HG03558 (cell line): Measurements from ENCODE around the gene FBXO5.
A peak's percentile ranks its signal among the peaks of the same experiment; 100 is the strongest.
"Not testable (repeated sequence)": the region's sequence is repeated elsewhere in the genome, so short reads cannot be mapped to it uniquely, and the experiment has no call there.

Experiments used
- ATAC-seq: cut with Tn5 transposase; IDR thresholded peaks from one replicate; pipeline ENCODE4 v1.9.1; 2021; ENCODE audit warnings: moderate number of reproducible peaks; ENCODE audit not compliant: unreplicated experiment; ENCODE audit errors: extremely low read depth

FBXO5 gene, protein sequence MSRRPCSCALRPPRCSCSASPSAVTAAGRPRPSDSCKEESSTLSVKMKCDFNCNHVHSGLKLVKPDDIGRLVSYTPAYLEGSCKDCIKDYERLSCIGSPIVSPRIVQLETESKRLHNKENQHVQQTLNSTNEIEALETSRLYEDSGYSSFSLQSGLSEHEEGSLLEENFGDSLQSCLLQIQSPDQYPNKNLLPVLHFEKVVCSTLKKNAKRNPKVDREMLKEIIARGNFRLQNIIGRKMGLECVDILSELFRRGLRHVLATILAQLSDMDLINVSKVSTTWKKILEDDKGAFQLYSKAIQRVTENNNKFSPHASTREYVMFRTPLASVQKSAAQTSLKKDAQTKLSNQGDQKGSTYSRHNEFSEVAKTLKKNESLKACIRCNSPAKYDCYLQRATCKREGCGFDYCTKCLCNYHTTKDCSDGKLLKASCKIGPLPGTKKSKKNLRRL

DNA sequence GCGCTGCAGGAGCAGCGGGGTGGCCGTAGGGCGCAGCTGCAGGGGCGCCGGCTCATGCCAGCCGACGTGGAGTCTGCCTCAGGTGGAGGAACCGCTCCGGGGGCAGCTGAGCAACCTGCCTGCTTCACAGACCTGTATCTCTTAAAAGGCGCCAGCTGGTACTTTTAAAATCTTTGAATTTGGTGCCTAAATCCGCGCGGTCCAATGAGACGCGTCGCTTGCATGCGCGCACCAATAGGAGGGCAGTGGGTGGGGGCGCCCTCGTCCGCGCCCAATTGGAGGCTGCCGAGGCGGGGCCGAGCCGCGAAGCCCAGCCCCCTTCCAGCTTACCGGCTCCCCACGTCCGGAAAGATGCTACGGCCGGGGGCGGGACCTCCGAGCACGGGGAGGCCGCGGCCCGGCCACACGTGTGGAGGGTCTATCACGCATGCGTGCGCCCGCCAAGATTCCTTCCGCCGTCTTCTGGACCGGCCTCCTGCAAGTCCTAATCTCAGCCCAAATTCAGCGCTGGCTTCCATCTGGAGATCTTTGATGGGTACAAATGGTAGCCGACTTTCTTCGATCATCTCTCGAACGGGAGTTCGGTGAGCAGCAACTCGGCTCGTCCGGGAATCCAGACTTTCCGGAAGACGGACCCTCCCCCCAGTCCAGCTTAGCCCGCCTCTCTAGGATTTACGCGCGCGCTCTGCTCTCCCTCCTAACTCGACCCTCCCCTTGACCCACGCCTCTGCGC, at the start of gene FBXO5:
TSS of gene FBXO5 (minus strand) at position 138 of the 733 bp plus-strand sequence. CDS start at position 56, 82 bp downstream.
- peak; percentile 80 for ATAC-seq

DNA sequence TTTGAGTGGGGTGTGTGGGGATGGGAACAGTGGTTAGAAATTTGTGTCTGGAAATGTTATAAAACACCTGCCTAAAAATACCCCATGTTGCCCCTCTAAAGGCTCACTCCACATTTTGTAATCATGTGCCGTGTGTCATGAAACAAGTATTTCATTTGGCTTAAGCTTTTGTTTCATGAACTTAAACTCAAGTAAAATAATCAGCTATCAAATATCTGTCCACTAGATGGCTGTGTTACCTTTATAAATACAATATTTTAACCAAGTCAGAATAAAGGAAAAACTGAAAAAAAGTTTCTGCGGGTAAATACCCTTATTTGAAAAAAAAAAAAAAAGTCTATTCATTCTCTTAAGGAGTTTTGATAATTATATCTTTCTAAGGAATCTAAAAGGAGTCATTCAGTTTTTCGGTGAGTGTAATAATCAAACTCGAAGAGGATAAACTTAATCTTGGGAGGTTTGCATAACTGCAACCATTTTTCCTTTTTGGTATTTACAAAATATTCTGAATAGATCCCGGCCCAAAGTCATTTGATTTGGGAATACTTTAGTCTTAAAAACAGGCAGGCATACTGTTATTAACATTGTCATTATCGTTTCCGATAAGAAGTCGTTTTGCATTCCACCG, 49.5 kb upstream of the FBXO5 start:
- no peak for ATAC-seq

DNA sequence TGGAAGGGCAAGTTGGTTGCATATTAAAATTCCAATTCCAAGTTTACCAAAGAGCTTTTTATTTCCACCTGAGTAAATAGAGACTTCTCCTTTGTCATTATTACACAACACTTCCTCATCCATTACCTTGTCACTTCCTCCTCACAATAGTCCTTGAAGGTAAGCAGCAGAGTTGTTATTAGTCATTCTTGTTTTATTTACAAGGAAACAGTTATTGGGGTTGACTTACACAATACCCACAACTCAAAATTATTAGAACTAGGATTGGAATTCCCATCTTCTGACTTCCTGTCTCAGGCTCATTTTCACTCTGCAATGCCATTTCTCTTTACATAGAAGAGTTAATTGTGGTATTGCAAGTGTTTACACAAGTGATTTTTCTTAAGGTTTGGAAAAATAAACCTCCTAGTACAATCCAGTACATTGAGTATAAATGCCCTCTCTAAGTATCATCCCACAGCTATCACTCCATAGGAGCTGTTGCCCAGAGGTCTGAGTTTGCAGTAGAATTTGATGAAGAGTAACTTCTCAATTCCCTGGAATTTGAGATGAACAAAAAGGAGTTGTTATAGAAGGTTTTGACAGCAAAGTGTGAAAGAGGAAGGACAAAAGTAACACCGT, 48.6 kb upstream of the FBXO5 start:
- ATAC-seq = no peak

DNA sequence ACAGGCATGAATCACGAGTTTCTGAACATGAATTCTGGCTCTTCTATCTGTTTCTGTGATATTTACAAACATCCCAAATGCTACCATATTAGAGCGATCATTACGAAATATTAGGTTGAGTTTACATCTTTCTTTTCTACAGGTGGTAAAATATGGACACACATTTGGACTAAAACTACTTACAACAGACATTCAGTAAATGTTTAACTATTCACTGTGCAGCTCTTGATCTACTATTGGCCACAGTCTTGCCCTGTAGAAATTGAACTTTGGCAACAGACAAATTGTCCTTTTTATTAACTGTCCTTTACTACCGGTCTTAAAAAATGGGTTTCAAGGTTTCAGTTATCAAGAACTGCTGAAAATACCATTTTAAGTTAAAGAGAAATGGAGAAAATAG, 46.1 kb upstream of the FBXO5 start:
- ATAC-seq = no peak

DNA sequence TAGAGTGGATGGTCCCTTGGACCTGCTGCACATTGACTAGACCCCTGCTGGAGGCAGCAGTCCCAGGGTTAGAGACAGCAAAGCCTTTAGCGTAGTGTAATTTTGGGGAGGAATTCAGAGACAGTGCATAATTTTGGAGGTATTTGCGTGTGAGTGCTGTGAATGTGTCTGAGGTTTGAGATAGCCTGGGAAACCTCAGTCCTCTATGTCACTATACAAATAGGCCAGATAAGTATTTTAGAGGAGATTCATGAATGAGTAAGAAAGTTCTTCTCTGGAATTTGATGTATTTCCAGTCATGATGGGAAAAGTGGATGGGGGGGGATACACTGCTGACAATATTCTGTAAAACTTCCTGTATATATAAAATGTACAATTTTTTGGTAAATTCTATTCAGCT, 45.4 kb upstream of the FBXO5 start:
- no peak for ATAC-seq

DNA sequence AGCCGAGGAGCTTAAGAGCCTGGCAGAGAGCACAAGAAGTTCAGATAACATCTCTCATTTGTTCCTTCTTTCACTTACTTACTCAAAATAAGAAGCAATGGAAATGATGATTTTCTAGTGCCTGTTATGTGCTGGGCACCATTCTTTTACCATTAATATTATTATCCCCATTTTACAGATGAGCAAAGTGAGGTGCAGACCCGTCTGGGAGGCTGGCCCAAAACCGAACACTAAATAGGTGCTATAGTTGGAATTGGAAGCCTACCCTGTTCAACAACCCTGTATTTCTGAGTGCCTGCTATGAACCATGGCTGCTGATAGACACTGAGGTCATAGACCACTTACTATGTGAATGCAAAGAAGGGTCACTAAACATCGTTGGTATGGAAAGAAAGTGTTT, 44.6 kb upstream of the FBXO5 start:
- no peak for ATAC-seq

DNA sequence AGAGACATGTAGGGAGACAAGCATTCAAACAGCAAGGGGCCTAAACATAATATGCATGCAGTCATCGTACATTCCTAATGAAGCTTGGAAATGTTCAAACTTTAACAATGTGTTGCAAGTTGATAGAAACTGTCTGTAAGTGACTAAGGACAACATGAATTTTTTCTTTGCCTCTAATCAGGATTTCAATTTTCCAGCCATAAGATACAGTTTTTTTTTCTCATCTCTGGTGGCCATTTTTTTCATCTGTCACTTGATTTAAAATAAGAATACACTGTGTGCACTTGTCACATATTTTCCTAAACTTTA, 41.8 kb upstream of the FBXO5 start:
- ATAC-seq = no peak

DNA sequence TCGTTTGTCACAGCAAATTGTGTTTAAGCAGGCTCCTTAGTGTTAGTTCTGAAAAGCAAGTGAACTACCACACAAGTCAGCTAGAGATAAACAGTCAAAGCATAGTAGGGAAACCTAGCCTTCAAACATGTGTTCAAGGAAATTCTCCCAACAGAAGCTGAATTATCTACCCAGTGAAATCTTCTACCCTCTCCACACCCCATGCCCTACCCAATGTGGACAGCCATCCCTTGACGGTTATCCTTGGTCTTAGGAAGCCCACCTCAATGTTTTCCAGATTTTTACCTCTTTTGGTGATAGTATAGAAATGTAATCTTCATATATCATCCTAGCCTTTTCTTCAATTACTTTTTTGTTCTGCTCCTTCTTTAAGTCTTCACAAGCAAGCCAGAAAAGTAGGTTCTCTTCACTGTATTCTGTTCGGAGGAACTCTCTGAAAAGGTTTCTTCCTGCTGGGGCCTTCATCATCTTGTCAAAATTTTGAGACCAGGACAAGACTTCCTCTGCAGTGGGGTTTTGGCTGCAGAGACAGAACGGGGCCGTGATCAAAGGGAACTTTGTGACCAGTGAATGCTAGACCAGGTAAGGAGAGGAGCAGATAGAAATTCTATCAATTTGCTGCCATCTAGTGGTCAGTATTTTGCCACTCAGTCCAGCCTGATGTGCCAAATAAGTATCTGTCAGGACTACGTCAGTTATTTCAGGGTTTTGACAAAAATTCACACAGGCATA, 41.3 kb upstream of the FBXO5 start:
- peak; percentile 98 for ATAC-seq

DNA sequence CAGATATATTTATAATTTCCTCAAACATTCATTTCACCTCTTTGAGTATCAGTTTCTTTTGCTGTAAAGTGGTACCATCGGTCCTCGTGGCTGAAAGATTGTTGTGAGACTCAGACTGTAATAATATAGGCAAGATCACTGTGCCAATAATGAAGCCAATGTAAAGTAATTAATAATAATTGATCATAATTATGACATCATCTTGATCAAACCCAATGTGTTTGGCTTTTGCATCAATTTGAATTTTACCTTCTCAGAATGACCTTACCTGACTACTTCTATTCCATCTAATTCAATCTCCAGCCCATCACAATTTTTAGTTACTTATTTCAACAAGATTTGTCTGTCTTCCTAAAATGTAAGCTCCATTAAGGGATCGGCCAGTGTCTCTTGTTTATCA, 35.5 kb upstream of the FBXO5 start:
- ATAC-seq = no peak

DNA sequence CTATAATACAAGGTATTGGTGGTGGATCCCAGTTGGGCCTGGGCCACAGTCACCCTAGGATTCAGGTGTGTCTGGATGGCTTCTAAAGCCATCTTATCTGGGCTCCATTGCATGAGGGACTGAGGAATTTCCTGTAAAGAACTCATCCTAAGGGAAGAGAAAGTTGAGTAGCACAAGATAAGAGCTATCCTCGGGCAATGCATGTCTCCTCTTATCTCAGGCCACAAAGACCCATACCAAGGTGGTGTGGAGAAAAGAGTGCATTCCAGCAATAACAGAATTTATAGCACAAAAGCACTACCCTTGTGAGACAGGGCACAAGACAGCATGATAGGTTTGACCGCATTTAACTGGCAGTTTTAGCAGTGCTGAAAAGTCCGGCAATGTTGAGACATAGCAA, 34.0 kb upstream of the FBXO5 start:
- ATAC-seq = no peak

DNA sequence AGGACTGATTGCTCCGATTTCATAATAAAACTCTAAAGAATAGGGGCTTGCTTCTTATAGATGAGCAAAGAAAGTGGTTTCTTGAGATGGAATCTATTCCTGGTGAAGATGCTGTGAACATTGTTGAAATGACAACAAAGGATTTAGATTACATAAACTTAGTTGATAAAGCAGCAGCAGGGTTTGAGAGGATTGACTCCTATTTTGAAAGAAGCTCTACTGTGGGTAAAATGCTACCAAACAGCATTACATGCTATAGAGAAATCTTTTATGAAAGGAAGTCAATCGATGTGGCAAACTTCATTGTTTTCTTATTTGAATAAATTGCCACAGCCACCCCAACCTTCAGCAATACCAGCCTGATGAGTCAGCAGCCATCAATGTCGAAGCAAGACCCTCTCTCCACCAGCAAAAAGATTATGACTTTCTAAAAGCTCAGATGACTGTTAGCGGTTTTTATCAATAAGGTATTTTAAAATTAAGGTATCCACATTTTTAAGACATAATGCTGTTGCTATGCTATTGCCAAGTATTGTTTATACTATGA, 32.3 kb upstream of the FBXO5 start:
- no peak for ATAC-seq

DNA sequence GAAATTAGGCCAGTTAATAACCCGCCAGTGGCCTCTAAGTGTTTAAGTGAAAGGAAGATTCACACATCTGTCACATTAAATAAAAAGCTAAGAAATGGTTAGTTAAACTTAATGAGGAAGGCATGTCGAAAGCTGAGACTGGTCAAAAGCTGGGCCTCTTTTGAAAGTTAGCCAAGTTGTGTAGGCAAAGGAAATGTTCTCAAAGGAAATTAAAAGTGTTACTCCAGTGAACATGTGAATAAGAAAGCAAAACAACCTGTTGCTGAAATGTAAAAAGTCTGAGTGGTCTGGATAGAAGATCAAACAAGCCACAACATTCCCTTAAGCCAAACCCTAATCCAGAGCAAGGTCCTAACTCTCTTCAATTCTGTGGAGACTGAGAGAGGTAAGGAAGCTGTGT, 30.6 kb upstream of the FBXO5 start:
- no peak for ATAC-seq

DNA sequence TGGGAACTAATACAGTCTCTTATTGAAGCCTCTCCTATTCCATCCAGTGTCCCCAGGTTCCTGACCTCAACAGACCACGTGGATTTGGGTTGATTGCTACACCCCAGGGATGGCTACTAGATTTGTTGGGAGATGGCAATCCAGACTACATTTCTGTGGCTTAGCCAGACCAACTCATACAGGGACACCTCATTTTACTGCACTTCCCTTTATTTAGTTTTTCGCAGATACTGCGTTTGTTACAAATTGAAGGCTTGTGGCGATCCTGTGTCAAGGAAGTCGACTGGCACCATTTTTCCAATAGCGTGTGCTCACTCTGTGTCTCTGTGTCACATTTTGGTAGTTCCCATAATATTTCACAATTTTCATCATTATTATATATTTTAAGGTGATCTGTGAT, 30.0 kb upstream of the FBXO5 start:
- ATAC-seq = no peak

DNA sequence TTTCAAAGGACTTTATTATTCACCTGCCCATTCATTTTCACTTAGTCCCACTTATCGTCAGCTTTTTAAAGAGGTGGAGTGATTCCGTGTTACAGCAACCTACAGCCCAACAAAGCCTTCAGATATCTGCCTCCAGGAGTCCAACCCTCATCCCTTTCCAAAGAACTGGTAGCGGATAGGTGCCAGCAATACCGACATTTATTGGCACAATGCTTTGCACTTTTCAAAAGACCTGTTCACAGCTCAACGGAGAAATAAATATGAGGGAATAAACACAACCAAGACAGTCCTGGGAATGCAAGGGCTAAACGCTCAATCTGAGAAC, 20.5 kb upstream of the FBXO5 start:
- no peak for ATAC-seq

DNA sequence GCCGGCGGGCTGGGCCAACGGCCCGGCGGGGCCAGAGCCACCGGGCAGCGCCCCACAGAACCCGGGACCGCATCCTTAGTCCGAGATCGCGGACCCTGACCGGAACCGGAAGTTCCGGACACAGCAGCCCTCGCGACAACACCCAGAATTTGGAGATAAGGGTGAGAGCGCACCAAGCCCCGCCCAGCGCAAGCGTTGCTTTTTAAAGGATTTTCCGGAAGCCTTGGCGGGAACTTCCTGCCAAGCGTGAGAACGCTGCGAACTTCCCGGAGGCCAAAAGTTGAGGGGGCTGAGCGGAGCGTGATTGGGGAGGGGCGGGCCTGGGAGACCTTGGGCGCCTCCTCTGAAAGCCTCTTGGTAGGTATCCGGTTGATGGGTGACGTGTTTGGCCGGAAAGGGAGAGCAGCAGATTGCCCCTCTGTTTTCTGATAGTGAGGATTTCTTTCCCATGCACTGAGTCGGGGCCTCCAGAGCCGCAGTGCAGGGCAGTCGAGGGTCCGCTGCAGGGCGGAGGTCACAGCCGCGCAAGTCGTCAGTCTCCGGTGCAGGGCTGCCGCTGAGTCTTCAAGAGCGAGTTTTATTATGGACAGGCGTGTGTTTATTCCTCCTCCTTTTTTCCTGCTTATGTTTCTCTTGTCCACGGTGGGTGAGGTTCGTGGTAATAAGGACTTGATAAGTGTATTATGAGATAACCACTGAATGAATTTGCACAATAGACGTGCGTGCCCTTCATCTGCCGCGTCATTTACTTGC, 19.9 kb upstream of the FBXO5 start, which contains the start of gene MTRF1L:
TSS of gene MTRF1L (minus strand) at position 97 of the 753 bp plus-strand sequence. CDS start at position 73, 24 bp downstream.
- ATAC-seq = peak; percentile 86

DNA sequence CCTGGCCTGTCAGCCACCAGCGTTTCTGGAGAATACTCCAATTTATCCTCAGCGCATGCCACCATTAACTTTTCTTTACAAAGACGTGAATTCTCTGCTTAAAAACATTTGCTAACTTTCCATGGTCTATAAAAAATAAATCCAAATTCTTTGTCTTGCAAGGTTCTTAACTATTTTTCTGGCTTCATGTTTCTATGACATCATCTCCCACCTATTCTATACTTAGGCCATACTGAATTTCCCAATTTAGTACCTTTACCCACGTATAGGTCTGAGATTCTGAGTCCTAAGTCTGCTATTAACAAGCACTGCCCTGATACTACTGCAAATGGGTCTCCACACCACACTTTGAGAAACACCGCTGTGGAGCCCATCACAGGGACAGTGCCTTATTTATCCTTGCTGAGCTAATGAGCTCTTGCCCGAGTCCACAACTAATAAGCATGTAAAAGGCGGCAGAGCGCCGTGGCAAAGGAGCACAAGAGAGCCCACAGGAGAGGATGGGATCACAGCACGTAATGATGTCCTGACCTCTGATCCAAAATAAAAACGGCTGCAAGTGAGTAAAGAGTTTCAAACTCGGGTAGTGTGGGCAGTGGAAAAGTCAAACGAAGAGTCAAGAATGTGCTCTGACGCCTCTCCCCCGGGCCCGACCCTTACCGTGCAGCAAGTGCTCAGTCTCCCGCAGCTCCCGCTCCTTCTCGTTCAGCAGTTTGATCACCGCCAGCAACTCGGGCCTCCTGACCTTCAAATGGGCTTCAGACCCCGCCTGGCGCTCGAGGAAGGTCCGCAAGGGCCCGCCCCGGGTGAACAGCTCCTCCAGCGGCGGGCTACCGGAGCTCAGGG, 19.1 kb upstream of the FBXO5 start:
- ATAC-seq = peak; percentile 5

DNA sequence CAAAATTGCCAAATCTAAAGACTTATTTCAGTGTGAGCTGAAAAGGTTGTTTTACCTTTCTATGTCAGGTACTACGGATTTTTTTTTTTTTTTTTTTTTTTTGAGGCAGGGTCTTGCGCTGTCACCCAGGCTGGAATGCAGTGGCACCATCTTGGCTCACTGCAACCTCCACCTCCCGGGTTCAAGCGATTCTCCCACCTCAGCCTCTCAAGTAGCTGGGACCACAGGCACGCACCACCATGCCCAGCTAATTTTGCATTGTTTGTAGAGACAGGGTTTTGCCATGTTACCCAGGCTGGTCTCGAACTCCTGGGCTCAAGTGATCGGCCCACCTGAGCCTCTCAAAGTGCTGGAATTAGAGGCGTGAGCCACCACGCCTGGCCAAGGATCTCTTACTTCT, 17.9 kb upstream of the FBXO5 start:
- not testable (repeated sequence) for ATAC-seq

DNA sequence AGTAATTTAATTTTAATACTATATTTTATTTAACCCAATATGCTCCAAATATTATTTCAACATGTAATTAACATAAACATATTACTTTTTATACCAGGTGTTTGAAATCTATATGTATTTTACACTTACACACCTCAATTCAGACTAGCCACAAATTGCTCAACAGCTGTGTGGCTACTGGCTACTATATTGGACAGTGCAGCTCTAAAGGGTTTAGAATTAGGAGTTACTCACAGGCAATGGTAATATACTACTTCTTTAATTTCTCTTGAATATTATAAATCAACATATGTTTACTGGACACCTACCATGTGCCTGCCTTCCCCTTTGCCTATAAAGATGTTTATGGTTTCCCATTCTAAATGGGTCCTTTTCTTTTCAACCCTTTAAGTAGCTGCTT, 17.4 kb upstream of the FBXO5 start:
- no peak for ATAC-seq
